SK-N-SH (cell line): ENCODE results near the gene TMPRSS15. TPM values are rescaled to one million over a fixed set of nuclear protein-coding genes. Genes with fewer than 3 reads are reported as not detected.

Source experiments
- CTCF ChIA-PET: fragments of 300-600, 350-600 bp; formaldehyde crosslinking; extraction: SDS; loops from one replicate; lab custom pipeline; 2021; lab: Yijun Ruan, JAX
- POLR2A ChIA-PET: fragments of 350-600 bp; sonication (Branson Sonifier 250); formaldehyde crosslinking; extraction: SDS; loops from one replicate; lab custom pipeline; 2020; ENCODE audit warnings: antibody characterized with exemption, inconsistent platforms; lab: Yijun Ruan, JAX
- DNase-seq: peaks from one replicate; pipeline ENCODE4 v3.0.0; 2012
- H2AFZ ChIP-seq: fragments of 200-600 bp; sonication (generic); 2 replicates; pipeline ENCODE4 v1.8.1; 2016; ENCODE audit warnings: antibody characterized with exemption, mild to moderate bottlenecking, low read depth
- H3F3A ChIP-seq: fragments of 200-600 bp; sonication (generic); replicated peaks from 2 replicates; pipeline ENCODE3; 2016; ENCODE audit warnings: antibody characterized with exemption, mild to moderate bottlenecking; ENCODE audit not compliant: insufficient read depth
- H3K27ac ChIP-seq, 2 experiments: fragments of 200-500 bp in 1 of 2; fragments of 200-600 bp in 1 of 2; sonication (Bioruptor generic) in 1 of 2; sonication (generic), shearing (Covaris generic) in 1 of 2; 2 replicates each; pipeline versions ENCODE4 v1.5.1 to v1.6.1; 2014 to 2016; ENCODE audit warnings: low read depth in 2 of 2, inconsistent platforms in 1 of 2, low read length in 1 of 2, mild to moderate bottlenecking in 1 of 2, mixed read lengths in 1 of 2
- H3K27me3 ChIP-seq: fragments of 200-600 bp; sonication (generic), shearing (Covaris generic); 2 replicates; pipeline ENCODE4 v1.6.1; 2016; ENCODE audit warnings: mixed run types; ENCODE audit not compliant: insufficient read depth
- H3K36me3 ChIP-seq, 2 experiments: fragments of 200-500 bp in 1 of 2; fragments of 200-600 bp in 1 of 2; sonication (Bioruptor generic) in 1 of 2; sonication (generic) in 1 of 2; replicated peaks in 1 of 2; 2 replicates each; pipeline versions ENCODE3 to v1.5.1; 2014 to 2016; ENCODE audit warnings: low read length in 1 of 2, mild to moderate bottlenecking in 1 of 2; ENCODE audit not compliant: insufficient read depth in 2 of 2, control insufficient read depth in 1 of 2
- H3K4me1 ChIP-seq, 2 experiments: fragments of 200-500 bp in 1 of 2; fragments of 200-600 bp in 1 of 2; sonication (Bioruptor generic) in 1 of 2; sonication (generic), shearing (Covaris generic) in 1 of 2; 2 replicates each; pipeline versions ENCODE4 v1.5.1 to v1.6.1; 2014 to 2016; ENCODE audit warnings: low read depth in 1 of 2, low read length in 1 of 2, mixed run types in 1 of 2; ENCODE audit not compliant: insufficient read depth in 2 of 2, control insufficient read depth in 1 of 2
- H3K4me2 ChIP-seq: fragments of 200-600 bp; sonication (generic), shearing (Covaris generic); 2 replicates; pipeline ENCODE4 v1.6.1; 2017; ENCODE audit warnings: mixed run types
- H3K4me3 ChIP-seq, 2 experiments: fragments of 200-500 bp in 1 of 2; fragments of 200-600 bp in 1 of 2; sonication (Bioruptor generic) in 1 of 2; sonication (generic), shearing (Covaris generic) in 1 of 2; 2 replicates each; pipeline versions ENCODE4 v1.5.1 to v1.8.1; 2014 to 2016; ENCODE audit warnings: low read depth in 2 of 2, inconsistent platforms in 1 of 2, low read length in 1 of 2, mild to moderate bottlenecking in 1 of 2, mixed read lengths in 1 of 2, moderate library complexity in 1 of 2
- H3K79me2 ChIP-seq: fragments of 200-600 bp; sonication (generic); 2 replicates; pipeline ENCODE4 v1.8.1; 2017; ENCODE audit warnings: mild to moderate bottlenecking; ENCODE audit not compliant: insufficient read depth
- H3K9ac ChIP-seq: fragments of 200-600 bp; sonication (generic); 2 replicates; pipeline ENCODE4 v1.6.1; 2017; ENCODE audit warnings: mixed run types
- H3K9me2 ChIP-seq: fragments of 200-600 bp; sonication (generic); 2 replicates; pipeline ENCODE4 v1.6.1; 2017; ENCODE audit warnings: mixed run types
- H3K9me3 ChIP-seq: fragments of 200-600 bp; sonication (generic); 2 replicates; pipeline ENCODE4 v1.6.1; 2017; ENCODE audit warnings: mixed run types, mild to moderate bottlenecking, moderate library complexity
- H4K20me1 ChIP-seq: fragments of 200-600 bp; sonication (generic); 2 replicates; pipeline ENCODE4 v1.6.1; 2017; ENCODE audit warnings: mild to moderate bottlenecking, mixed run types; ENCODE audit not compliant: insufficient read depth
- CTCF ChIP-seq: fragments of 200-600 bp; sonication (generic); IDR thresholded peaks from 2 replicates; pipeline ENCODE4 v1.6.1; 2017; ENCODE audit warnings: antibody characterized with exemption, mild to moderate bottlenecking, moderate library complexity
- FOSL2 ChIP-seq: IDR thresholded peaks from 2 replicates; pipeline ENCODE4 v1.4.0; 2012; ENCODE audit warnings: low read depth, mild to moderate bottlenecking, moderate library complexity, borderline replicate concordance
- MAX ChIP-seq: IDR thresholded peaks from 2 replicates; pipeline ENCODE4 v1.4.0; 2012; ENCODE audit warnings: low read depth
- PBX3 ChIP-seq: IDR thresholded peaks from 2 replicates; pipeline ENCODE4; 2012
- REST ChIP-seq: IDR thresholded peaks from 2 replicates; pipeline ENCODE4 v1.6.1; 2012; ENCODE audit warnings: mild to moderate bottlenecking, low read depth, low read length, moderate library complexity
- RFX5 ChIP-seq: IDR thresholded peaks from 2 replicates; pipeline ENCODE4 v1.6.1; 2012; ENCODE audit warnings: mild to moderate bottlenecking, improper control_type of control experiment, low read length
- RXRA ChIP-seq: IDR thresholded peaks from 2 replicates; pipeline ENCODE4 v1.4.0; 2012; ENCODE audit warnings: low read depth, mild to moderate bottlenecking, borderline replicate concordance
- SIN3A ChIP-seq: IDR thresholded peaks from 2 replicates; pipeline ENCODE4 v1.6.1; 2012; ENCODE audit warnings: low read depth, mild to moderate bottlenecking, low read length, moderate library complexity, borderline replicate concordance
- SMC3 ChIP-seq: IDR thresholded peaks from 2 replicates; pipeline ENCODE4 v1.6.1; 2012; ENCODE audit warnings: low read depth, low read length, improper control_type of control experiment
- TEAD4 ChIP-seq: IDR thresholded peaks from 2 replicates; pipeline ENCODE4 v1.4.0; 2012; ENCODE audit warnings: mild to moderate bottlenecking, borderline replicate concordance; ENCODE audit not compliant: insufficient read depth
- USF1 ChIP-seq: IDR thresholded peaks from 2 replicates; pipeline ENCODE4 v1.4.0; 2012; ENCODE audit warnings: low read depth, borderline replicate concordance
- WGBS: methylation state at CpG from one replicate; pipeline ENCODE4 v1.1.6; 2017; ENCODE audit warnings: low lambda C conversion rate; 5-methylcytosine and 5-hydroxymethylcytosine counted together
- polyA plus RNA-seq, 3 experiments: library from polyadenylated mRNA; depleted of rRNA; stranded (reverse); fragments of >200 nt; gene quantifications; 2 replicates each; pipeline ENCODE4 v1.2.3, GENCODE V29; 2012

TMPRSS15 gene
- polyA plus RNA-seq, 1 of the 3 experiments (the other 2 are of a cell fraction), result 0.03 TPM

GRCh38 chr21:18443085-18443484 is 39.5 kb upstream of the TMPRSS15 start:
- Histone ChIP-seq H2AFZ (no peak overlapping the region), H3K36me3 (no peaks in the 10 kb centered on the region), H3K27ac (no peak overlapping the region), H3K4me1 (no peaks in the 10 kb centered on the region), H3K4me3 (no peak overlapping the region), H3K4me2 (no peak overlapping the region), H3K27me3 (no peaks in the 10 kb centered on the region), H3F3A (no peaks in the 10 kb centered on the region), H3K9me3 (no peaks in the 10 kb centered on the region), H3K79me2 (no peaks in the 10 kb centered on the region), H3K9me2 (no peaks in the 10 kb centered on the region), H4K20me1 (no peaks in the 10 kb centered on the region), H3K9ac (no peak overlapping the region)
- TF ChIP-seq PBX3 (no peak), TEAD4 (no peak), SMC3 (no peak), SIN3A (no peak), CTCF (no peak), MAX (no peak), USF1 (no peak)
- no peak for DNase-seq
- WGBS, result 10% methylated on average over 7 of the region's 7 CpGs
- ChIA-PET POLR2A (no interaction called here), CTCF (no interaction called here)

- Histone ChIP-seq H3K36me3 (no peaks in the 10 kb centered on the region), H3K4me1 (no peaks in the 10 kb centered on the region), H3K9me3 (no peaks in the 10 kb centered on the region), H3K9ac (no peak overlapping the region), H3K4me3 (no peak overlapping the region), H2AFZ (no peak overlapping the region), H3F3A (no peaks in the 10 kb centered on the region), H3K4me2 (no peak overlapping the region), H3K79me2 (no peaks in the 10 kb centered on the region), H3K27ac (no peak overlapping the region), H3K9me2 (no peaks in the 10 kb centered on the region), H4K20me1 (no peaks in the 10 kb centered on the region), H3K27me3 (no peaks in the 10 kb centered on the region)
- CTCF ChIA-PET, result interaction anchor here (1.1 kb wide), 1 partner anchor 45 kb away, joined by 3 read pairs; no protein-coding TSS in a partner anchor
- WGBS, result 2% methylated on average over 2 of the region's 2 CpGs
- POLR2A ChIA-PET, result no interaction called here
- DNase-seq, result no peak
- TF ChIP-seq RFX5, result no peak
- no peak for TF ChIP-seq REST
- TF ChIP-seq FOSL2, result no peak
- TF ChIP-seq CTCF, result no peak
- no peak for TF ChIP-seq RXRA
These were observed 26.8 kb upstream of the TMPRSS15 start for GRCh38 chr21:18430341-18430740.
